GM12878 (cell line): ENCODE results near the gene EMP2. TPM values are rescaled to one million over a fixed set of nuclear protein-coding genes. Genes with fewer than 3 reads are reported as not detected.

ENCODE experiments used
- CBX3 ChIP-seq: fragments of 200-600 bp; sonication (generic); IDR thresholded peaks from 2 replicates; pipeline ENCODE4 v1.6.1; 2016; ENCODE audit warnings: low read depth, borderline replicate concordance
- CHD2 ChIP-seq: IDR thresholded peaks from 2 replicates; pipeline ENCODE4 v1.6.1; 2011; ENCODE audit warnings: low read depth, low read length, improper control_type of control experiment, borderline replicate concordance
- FOXK2 ChIP-seq: fragments of 450-650 bp; IDR thresholded peaks from 2 replicates; pipeline ENCODE4 v1.6.1; 2017; ENCODE audit warnings: mild to moderate bottlenecking, moderate library complexity
- FOXM1 ChIP-seq: IDR thresholded peaks from 2 replicates; pipeline ENCODE4 v1.6.1; 2012; ENCODE audit warnings: low read depth, mild to moderate bottlenecking, inconsistent platforms, low read length, moderate library complexity
- HCFC1 ChIP-seq: fragments of 150-350 bp; IDR thresholded peaks from 2 replicates; pipeline ENCODE4 v1.6.1; 2014; ENCODE audit warnings: low read length
- HDAC2 ChIP-seq: fragments of 200-600 bp; sonication (generic); IDR thresholded peaks from 2 replicates; pipeline ENCODE4 v1.6.1; 2017
- IKZF1 ChIP-seq: fragments of 450-650 bp; conservative IDR thresholded peaks from 2 replicates; pipeline ENCODE4 v1.6.1; 2017; ENCODE audit warnings: antibody characterized with exemption, mild to moderate bottlenecking
- LARP7 ChIP-seq: fragments of 450-650 bp; IDR thresholded peaks from 2 replicates; pipeline ENCODE4 v1.6.1; 2017; ENCODE audit warnings: mild to moderate bottlenecking
- MTA2 ChIP-seq: fragments of 450-650 bp; IDR thresholded peaks from 2 replicates; pipeline ENCODE4 v1.6.1; 2016; ENCODE audit warnings: low read depth, mild to moderate bottlenecking, moderate library complexity
- MXI1 ChIP-seq: fragments of 150-350 bp; IDR thresholded peaks from 2 replicates; pipeline ENCODE4 v1.6.1; 2011; ENCODE audit warnings: low read depth, mild to moderate bottlenecking, inconsistent platforms, low read length, improper control_type of control experiment
- NBN ChIP-seq: fragments of 450-650 bp; IDR thresholded peaks from 2 replicates; pipeline ENCODE4 v1.6.1; 2016
- RBBP5 ChIP-seq: fragments of 200-600 bp; sonication (generic); conservative IDR thresholded peaks from 2 replicates; pipeline ENCODE4 v1.6.1; 2016
- RUNX3 ChIP-seq: IDR thresholded peaks from 2 replicates; pipeline ENCODE4 v1.6.1; 2012; ENCODE audit warnings: low read length, inconsistent platforms
- SKIL ChIP-seq: fragments of 450-650 bp; IDR thresholded peaks from 2 replicates; pipeline ENCODE4 v1.6.1; 2017; ENCODE audit warnings: mild to moderate bottlenecking, low read depth, inconsistent platforms; ENCODE audit not compliant: poor library complexity, severe bottlenecking
- SP1 ChIP-seq: IDR thresholded peaks from one replicate; pipeline ENCODE4 v1.6.1; 2011; ENCODE audit warnings: low read depth, low read length
- TAF1 ChIP-seq: IDR thresholded peaks from 2 replicates; pipeline ENCODE4 v1.6.1; 2011; ENCODE audit warnings: mild to moderate bottlenecking, low read depth, low read length, borderline replicate concordance
- ZNF687 ChIP-seq: fragments of 450-650 bp; IDR thresholded peaks from 2 replicates; pipeline ENCODE4 v1.6.1; 2017; ENCODE audit warnings: mild to moderate bottlenecking, moderate library complexity
- ZZZ3 ChIP-seq: IDR thresholded peaks from 2 replicates; pipeline ENCODE4 v1.6.1; 2011; ENCODE audit warnings: low read depth; ENCODE audit not compliant: control insufficient read depth, insufficient read length
- polyA plus RNA-seq, 11 experiments: library from polyadenylated mRNA; depleted of rRNA in 4 of 11; unstranded in 6 of 11; stranded (reverse) in 5 of 11; fragments of >200 nt; fragmentation: Nextera tagmentation in 4 of 11; fragmentation: Illumina TruSeq in 1 of 11; extraction: Ambion mirVana in 4 of 11; extraction: Trizol in 1 of 11; gene quantifications; 1 replicate in 1 of 11; 2 replicates in 10 of 11; pipeline versions ENCODE4 v1.2.1 to v1.2.3, GENCODE V29; 2011 to 2016; ENCODE audit warnings: inconsistent platforms in 2 of 11, missing spikeins in 2 of 11, low read depth in 1 of 11
- total RNA-seq, 4 experiments: library from RNA; depleted of rRNA in 3 of 4; stranded (reverse); fragments of >200 nt in 3 of 4; fragmentation: Illumina TruSeq in 1 of 4; extraction: Trizol in 1 of 4; gene quantifications; 2 replicates each; pipeline versions ENCODE4 v1.2.1 to v1.2.3, GENCODE V29; 2013 to 2021
- TF ChIP-seq, protein P1 (sequence below): fragments of 450-650 bp; IDR thresholded peaks from 2 replicates; pipeline ENCODE4 v1.6.1; 2016; ENCODE audit warnings: mild to moderate bottlenecking, moderate library complexity, borderline replicate concordance
- TF ChIP-seq, protein P2 (sequence below), 3 experiments: IDR thresholded peaks in 2 of 3; conservative IDR thresholded peaks in 1 of 3; 2 replicates each; pipeline ENCODE4 v1.5.1; 2011; ENCODE audit warnings: low read depth in 3 of 3, low read length in 3 of 3, mild to moderate bottlenecking in 3 of 3, control low read depth in 2 of 3, moderate library complexity in 2 of 3, inconsistent platforms in 1 of 3, mixed read lengths in 1 of 3; ENCODE audit not compliant: control insufficient read depth in 2 of 3, insufficient read depth in 1 of 3; ENCODE audit errors: extremely low read depth in 1 of 3

Gene EMP2
- total and polyA plus RNA-seq, 10 of the 15 experiments (the other 5 are each of a cell fraction or from before 2014, with no cell fraction given), result 0.41 to 10.4 (median 3.8) TPM

DNA sequence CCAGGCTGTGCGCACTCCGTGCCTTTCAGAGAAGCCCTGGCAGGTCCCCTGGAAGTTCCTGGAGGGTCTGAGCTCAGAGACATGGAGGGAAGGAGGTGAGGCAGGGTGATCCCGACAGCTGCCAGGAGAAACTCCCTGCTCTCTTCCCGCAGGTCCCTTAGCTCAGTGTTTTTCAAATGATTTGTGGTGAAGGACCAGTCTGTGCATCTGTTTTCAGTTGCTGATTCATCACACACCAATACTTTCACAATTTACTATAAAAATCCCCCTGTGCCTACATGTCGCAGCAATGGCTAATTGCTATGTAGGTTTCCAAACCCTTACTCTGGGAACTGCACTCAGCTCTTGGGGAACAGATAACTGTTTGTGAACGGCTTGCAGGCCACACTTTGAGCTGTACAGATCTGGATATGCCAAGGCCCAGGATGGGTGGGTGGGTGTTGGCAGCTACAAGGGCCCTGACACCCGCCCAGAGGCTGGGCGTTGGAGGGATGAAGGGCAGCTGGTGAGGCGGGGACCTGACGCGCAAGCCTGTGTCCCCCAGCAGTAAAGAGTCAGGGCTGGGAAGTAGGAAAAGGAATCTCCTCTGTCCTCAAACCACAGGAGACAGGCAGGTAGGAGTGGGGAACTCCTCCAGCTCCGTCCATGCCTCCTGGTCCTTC is 20.5 kb upstream of the EMP2 start (continued):
- no peak for TF ChIP-seq FOXK2
- no peak for TF ChIP-seq TAF1
- TF ChIP-seq, protein P1, sequence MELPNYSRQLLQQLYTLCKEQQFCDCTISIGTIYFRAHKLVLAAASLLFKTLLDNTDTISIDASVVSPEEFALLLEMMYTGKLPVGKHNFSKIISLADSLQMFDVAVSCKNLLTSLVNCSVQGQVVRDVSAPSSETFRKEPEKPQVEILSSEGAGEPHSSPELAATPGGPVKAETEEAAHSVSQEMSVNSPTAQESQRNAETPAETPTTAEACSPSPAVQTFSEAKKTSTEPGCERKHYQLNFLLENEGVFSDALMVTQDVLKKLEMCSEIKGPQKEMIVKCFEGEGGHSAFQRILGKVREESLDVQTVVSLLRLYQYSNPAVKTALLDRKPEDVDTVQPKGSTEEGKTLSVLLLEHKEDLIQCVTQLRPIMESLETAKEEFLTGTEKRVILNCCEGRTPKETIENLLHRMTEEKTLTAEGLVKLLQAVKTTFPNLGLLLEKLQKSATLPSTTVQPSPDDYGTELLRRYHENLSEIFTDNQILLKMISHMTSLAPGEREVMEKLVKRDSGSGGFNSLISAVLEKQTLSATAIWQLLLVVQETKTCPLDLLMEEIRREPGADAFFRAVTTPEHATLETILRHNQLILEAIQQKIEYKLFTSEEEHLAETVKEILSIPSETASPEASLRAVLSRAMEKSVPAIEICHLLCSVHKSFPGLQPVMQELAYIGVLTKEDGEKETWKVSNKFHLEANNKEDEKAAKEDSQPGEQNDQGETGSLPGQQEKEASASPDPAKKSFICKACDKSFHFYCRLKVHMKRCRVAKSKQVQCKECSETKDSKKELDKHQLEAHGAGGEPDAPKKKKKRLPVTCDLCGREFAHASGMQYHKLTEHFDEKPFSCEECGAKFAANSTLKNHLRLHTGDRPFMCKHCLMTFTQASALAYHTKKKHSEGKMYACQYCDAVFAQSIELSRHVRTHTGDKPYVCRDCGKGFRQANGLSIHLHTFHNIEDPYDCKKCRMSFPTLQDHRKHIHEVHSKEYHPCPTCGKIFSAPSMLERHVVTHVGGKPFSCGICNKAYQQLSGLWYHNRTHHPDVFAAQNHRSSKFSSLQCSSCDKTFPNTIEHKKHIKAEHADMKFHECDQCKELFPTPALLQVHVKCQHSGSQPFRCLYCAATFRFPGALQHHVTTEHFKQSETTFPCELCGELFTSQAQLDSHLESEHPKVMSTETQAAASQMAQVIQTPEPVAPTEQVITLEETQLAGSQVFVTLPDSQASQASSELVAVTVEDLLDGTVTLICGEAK, result no peak
- no peak for TF ChIP-seq CBX3
- peak; percentile 79 for TF ChIP-seq RUNX3
- no peak for TF ChIP-seq SP1
- TF ChIP-seq ZZZ3, result no peak
- no peak for TF ChIP-seq SKIL
- TF ChIP-seq NBN, result no peak
- TF ChIP-seq RBBP5, result no peak
- TF ChIP-seq LARP7, result no peak
- TF ChIP-seq MXI1, result no peak
- no peak for TF ChIP-seq HDAC2
- peak; percentile 74 for TF ChIP-seq IKZF1
- no peak for TF ChIP-seq FOXM1
- TF ChIP-seq CHD2, result no peak
- TF ChIP-seq HCFC1, result no peak
- peak; percentile 50; the same call in 1 of the 2 replicates for TF ChIP-seq MTA2
- TF ChIP-seq, protein P2, sequence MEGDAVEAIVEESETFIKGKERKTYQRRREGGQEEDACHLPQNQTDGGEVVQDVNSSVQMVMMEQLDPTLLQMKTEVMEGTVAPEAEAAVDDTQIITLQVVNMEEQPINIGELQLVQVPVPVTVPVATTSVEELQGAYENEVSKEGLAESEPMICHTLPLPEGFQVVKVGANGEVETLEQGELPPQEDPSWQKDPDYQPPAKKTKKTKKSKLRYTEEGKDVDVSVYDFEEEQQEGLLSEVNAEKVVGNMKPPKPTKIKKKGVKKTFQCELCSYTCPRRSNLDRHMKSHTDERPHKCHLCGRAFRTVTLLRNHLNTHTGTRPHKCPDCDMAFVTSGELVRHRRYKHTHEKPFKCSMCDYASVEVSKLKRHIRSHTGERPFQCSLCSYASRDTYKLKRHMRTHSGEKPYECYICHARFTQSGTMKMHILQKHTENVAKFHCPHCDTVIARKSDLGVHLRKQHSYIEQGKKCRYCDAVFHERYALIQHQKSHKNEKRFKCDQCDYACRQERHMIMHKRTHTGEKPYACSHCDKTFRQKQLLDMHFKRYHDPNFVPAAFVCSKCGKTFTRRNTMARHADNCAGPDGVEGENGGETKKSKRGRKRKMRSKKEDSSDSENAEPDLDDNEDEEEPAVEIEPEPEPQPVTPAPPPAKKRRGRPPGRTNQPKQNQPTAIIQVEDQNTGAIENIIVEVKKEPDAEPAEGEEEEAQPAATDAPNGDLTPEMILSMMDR (IDR thresholded peaks at IDR 0.05 in 2 of 3, conservative IDR thresholded peaks at IDR 0.05 in 1 of 3; ENCODE audit: control insufficient read depth in 2 of 3, extremely low read depth in 1 of 3, insufficient read depth in 1 of 3, low read depth in 3 of 3, low read length in 3 of 3), result no peak
- no peak for TF ChIP-seq ZNF687
